NOMO-1 treated with dmso at 0.1 percent for 144 hours (cell line): ENCODE results near the gene ABCC10.
"Not testable (repeated sequence)": the region's sequence is repeated elsewhere in the genome, so short reads cannot be mapped to it uniquely, and the experiment has no call there.

Source experiments
- DNase-seq: peaks from one replicate; lab custom pipeline; 2025; ENCODE audit not compliant: unreplicated experiment; lab: John Stamatoyannopoulos, UW

ABCC10 gene

GRCh38 chr6:43442935-43443334, 15.6 kb downstream of the ABCC10 start:
- DNase-seq: no peak

DNA sequence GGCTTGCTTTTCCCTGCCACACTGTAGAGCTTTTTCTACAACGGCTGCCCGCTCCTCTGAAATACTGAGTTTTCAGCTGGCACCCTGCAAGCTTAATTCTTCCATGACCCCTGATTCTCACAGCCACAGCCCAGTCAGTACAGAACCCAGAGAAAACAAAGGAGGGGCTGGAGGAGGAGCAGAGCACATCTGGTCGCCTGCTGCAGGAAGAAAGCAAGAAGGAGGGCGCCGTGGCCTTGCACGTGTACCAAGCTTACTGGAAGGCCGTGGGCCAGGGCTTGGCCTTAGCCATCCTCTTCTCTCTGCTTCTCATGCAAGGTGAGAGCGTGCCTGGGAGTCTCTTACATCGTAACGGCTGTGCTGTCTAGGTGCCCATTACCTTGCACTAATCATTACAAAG, 16.7 kb downstream of the ABCC10 start:
- DNase-seq: no peak

- no peak for DNase-seq
Observed at GRCh38 chr6:43444582-43444981, 17.2 kb downstream of the ABCC10 start.

DNA sequence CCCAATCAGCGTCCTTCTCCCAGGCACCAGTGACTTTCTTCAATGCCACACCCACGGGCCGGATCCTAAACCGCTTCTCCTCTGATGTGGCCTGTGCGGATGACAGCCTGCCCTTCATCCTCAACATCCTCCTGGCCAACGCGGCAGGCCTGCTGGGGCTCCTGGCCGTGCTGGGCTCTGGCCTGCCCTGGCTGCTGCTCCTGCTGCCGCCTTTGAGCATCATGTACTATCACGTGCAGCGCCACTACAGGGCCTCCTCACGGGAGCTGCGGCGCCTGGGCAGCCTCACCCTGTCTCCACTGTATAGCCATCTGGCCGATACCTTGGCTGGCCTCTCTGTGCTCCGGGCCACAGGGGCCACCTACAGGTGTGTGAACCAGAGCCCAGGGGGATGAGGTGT, 18.2 kb downstream of the ABCC10 start:
- no peak for DNase-seq

DNA sequence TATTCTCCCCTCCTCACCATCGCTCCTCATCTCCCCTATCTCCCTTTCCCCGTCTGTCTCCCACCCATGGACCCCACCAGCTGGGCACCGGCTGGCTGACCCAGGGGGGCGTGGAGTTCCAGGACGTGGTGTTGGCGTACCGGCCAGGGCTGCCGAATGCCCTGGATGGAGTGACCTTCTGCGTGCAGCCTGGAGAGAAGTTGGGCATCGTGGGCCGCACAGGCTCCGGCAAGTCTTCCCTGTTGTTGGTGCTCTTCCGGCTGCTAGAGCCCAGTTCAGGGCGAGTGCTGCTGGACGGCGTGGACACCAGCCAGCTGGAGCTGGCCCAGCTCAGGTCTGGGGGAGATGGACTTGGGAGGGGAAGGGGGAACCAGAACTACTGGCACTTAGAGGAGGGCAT, 20.3 kb downstream of the ABCC10 start:
- DNase-seq: no peak

GRCh38 chr6:43448916-43449315, 21.6 kb downstream of the ABCC10 start:
- DNase-seq: no peak

DNA sequence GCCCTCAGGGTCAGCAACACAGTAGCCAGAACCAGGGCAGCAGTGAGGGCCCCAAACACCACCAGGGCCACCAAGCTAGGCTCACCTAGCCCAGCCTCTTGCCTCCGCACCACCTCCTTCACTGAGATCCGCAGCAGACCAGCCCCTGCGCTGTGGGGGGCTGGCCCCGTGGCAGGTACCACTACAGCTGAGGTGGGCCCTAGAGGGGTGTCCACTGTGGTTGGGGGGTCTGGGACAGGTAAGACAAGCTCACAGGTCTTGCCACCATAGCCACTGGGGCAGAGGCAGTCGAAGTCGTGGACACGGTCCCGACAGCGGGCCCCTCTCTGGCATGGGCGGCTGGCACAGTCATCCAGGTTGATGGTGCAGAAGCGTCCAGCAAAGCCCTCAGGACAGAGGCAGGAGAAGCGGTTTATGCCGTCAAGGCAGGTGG, 23.4 kb downstream of the ABCC10 start:
- no peak for DNase-seq

GRCh38 chr6:43451348-43451747, 24.0 kb downstream of the ABCC10 start:
- DNase-seq: no peak

DNA sequence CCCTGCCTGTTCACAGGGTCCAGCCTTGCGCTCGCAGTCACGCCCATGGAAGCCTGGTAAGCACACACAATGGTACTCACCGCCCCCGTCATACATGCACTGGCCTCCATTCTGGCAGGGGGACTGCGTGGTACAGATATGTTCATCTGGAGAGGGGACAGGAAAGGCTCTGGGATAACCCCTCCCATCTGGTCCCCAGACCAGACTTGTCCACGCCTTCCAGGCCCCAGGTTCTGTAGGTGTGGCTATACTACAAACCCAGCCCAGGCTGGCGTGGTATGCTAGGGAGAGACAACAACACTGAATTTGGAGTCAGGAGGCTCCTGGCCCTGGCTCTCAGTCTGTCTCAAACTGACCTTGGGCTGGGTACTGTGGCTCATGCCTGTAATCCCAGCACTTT, 24.6 kb downstream of the ABCC10 start:
- DNase-seq: no peak

- no peak for DNase-seq
Observed at GRCh38 chr6:43452896-43453295, 25.6 kb downstream of the ABCC10 start.

DNA sequence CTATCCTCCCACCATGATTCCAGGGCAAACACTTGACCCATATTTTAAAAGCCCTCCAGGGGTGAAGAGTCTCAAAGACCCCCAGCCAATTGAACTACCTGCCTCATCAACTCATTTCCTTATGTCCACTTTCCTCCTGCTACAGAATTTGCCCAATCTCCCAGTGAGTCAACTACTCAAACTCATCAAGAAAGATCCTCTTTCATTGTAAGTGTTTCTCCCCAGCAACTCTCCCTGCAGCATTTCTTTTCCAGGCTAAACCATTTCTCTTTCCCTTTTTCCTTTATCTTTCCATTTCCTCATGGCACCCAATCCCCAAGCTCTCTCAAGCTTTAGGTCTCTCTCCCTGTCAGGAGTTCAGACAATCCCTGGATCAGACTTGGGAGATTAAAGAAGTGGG, 26.5 kb downstream of the ABCC10 start:
- no peak for DNase-seq

DNA sequence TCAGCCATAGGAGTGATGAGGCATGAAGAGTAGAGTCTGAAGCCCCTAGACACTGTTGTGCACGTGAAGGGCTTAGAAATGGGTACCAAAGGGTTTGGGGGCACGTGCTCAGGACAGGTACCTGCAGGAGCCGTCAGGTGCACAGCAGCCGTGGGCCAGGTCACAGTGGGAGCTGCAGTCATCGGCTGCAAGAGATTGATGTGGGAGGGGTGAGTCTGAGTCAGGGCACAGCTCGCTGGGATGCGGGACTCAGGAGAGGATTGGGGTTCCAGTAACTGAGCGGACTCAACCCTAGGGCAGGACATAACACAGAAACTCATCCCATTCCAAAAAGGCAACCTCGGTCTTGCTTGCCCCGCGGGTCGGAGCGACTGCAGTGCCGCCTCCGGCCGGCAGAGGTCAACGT, 27.0 kb downstream of the ABCC10 start:
- DNase-seq: peak; percentile 56

DNA sequence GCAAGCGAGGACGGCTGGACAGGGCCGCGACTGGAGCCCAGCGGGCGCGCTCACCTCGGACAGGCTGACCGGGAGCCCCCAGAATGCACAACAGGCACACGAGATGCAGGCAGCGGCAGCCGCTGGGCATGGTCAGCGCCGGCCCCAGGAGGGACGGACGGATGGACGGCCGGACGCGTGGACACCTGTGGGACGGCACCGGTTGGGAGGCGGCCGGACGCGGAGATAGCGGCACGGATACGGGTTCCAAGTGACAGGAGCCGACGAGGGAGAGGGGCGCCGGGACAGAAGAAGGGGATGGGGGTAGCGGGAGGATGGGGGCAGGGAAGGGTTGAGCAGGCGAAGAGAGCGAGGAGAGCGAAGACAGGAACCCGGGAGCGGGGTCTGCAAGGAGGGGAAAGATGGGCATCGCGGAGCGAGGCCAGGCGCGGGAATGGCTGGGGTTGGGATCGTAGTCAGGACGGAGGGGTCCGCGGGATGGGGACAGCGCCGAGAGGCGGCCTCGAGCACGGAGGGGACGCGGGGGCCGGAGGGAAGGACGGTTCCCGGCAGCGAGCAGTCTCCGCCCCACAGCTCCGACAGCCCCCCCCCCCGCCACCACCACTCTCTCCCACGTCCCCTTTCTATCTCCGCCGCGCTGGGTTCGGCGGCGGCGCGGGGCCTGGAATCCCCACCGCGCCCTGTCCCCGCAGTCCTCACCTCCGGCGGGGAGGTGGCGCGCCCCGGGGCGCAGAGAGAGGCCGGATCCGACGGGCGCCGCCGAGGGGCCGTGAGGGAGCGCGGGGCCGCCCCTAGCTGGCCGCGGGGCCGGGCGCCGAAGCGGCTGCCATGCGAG, 27.6 kb downstream of the ABCC10 start:
- peak; percentile 42 for DNase-seq

- no peak for DNase-seq
Observed at GRCh38 chr6:43455531-43456428, 28.4 kb downstream of the ABCC10 start, which contains the start of gene DLK2. TSS of gene DLK2 (minus strand) at chr6:43455548. CDS start at chr6:43454825, 723 bp downstream.

DNA sequence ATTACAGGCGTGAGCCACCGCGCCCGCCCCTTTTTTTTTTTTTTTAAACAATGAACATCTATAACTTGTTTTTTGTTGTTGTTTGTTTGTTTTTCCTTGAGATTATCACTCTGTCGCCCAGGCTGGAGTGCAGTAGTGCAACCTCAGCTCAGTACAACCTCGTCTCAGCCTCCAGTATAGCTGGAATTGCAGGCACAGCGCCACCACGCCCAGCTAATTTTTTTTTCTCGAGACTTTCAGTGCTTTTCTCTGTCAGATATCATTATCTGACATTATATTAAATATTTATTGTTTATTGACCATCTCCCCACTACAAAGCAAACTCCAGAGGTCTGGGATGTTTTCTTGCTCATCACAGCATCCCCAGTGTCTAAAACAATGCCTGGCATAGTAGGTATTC, 30.3 kb downstream of the ABCC10 start:
- DNase-seq: no peak

DNA sequence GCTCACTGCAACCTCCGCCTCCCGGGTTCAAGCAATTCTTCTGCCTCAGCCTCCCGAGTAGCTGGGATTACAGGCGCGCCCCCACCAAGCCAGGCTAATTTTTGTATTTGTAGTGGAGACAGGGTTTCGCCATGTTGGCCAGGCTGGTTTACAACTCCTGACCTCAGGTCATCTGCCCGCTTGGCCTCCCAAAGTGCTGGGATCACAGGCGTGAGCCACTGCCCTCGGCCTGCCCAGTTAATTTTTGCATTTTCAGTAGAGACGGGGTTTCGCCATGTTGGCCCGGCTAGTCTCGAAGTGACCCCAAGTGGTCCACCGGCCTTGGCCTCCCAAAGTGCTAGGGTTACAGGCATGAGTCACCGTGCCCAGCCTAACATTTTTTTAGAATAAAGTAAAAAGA, 30.8 kb downstream of the ABCC10 start:
- not testable (repeated sequence) for DNase-seq

DNA sequence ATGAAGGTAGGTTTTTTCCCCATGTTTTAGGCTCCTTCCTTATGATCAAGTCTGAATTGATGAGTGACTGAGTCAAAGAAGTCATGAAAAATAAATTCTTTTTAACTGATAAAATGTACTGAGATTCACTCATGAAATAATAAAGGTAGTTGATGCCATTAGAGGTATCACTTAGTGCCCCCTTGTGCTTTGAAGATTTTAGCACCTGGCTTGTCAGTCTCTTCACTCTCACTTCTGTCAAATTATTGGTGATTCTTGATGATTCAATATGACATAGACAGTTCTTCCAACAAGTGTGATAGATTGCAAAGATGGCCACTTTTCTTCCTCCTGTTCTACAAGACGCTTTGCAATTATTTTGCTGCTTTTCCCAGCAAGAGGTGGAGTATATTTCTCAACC, 32.2 kb downstream of the ABCC10 start:
- no peak for DNase-seq

DNA sequence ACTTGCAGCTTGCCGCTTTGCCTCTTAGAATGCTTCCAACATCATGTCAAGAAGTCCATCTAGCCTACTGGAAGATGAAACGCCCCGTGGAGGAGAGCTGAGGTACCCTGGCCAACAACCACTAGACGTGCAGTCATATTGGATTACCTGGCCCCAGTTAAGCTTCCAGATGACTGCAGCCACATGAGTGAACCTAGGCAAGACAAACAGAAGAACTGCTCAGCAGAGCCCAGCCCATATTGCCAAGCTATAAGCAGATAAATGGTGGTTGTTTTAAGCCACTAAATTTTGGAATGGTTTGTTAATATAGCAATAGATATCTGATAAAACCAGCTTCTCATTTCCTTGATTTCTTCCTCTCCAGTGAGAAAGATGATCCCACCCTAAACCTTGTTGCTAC, 32.7 kb downstream of the ABCC10 start:
- DNase-seq: no peak

DNA sequence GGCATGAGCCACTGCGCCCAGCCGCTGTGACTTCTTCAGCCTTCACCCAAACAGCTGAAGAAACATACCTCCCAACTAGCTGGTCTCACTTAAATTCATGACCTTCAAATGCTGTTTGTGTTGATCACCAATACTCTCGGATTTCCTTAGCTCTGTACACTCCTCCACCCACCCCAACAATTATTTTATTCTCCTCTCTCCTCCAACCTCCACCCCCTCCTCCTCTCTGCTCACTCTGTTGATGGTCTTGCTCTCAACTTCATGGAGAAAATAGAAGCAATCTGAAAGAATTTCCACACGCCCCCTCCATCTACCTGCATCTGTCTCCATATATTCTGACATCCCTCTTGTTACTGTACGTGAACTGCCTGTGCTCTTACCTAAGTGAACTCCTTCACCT, 34.6 kb downstream of the ABCC10 start:
- no peak for DNase-seq

- DNase-seq: no peak
Observed at GRCh38 chr6:43464337-43464736, 37.0 kb downstream of the ABCC10 start.

- DNase-seq: no peak
Observed at GRCh38 chr6:43465948-43466347, 38.6 kb downstream of the ABCC10 start.

GRCh38 chr6:43467265-43467664, 39.9 kb downstream of the ABCC10 start:
- not testable (repeated sequence) for DNase-seq
